Breast epithelium (tissue), 3 donors: ENCODE data around the gene CDKL2.

Experiments used
- CTCF ChIP-seq, 3 donors: fragments of 450-650 bp; IDR thresholded peaks; one replicate each; pipeline ENCODE4 v1.5.1; 2016 to 2017; ENCODE audit warnings: antibody characterized with exemption in 3 of 3, mild to moderate bottlenecking in 3 of 3, moderate library complexity in 3 of 3
- POLR2A ChIP-seq: fragments of 450-650 bp; IDR thresholded peaks from one replicate; pipeline ENCODE4 v1.6.1; 2016; ENCODE audit warnings: antibody characterized with exemption, mild to moderate bottlenecking, moderate library complexity
- POLR2AphosphoS5 ChIP-seq, 3 donors: sonication (generic); formaldehyde crosslinking; IDR thresholded peaks; one replicate each; pipeline ENCODE4 v1.6.1; 2017; ENCODE audit warnings: antibody characterized with exemption in 3 of 3

- TF ChIP-seq CTCF (IDR thresholded peaks at IDR 0.05) (no peak), POLR2A (no peak), POLR2AphosphoS5 (IDR thresholded peaks at IDR 0.05) (no peak)
Observed at GRCh38 chr4:75633846-75634245, 3.5 kb upstream of the CDKL2 start.
